ENCODE measurements around the gene ZFP42.

DNA sequence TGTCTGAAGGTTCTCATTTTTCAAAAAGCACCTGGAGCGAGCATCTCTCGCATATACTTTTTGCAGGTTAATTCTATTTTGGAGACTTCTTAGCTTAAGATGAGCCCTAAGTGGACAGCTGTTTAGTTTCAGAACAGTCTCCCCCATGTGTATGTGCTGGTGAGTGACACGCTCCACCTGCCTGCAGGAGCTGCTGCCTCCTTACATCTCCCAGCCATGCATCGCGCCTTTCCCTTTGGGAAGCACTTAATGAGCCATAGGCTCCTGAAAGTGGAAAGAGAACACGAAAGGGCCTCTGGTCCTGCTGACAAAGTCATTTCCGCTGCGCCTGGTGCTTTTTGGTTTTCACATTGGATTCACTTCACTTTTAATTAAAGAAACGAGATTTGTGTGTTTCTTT is 57.7 kb downstream of the ZFP42 start:
- TF ChIP-seq, protein P1, sequence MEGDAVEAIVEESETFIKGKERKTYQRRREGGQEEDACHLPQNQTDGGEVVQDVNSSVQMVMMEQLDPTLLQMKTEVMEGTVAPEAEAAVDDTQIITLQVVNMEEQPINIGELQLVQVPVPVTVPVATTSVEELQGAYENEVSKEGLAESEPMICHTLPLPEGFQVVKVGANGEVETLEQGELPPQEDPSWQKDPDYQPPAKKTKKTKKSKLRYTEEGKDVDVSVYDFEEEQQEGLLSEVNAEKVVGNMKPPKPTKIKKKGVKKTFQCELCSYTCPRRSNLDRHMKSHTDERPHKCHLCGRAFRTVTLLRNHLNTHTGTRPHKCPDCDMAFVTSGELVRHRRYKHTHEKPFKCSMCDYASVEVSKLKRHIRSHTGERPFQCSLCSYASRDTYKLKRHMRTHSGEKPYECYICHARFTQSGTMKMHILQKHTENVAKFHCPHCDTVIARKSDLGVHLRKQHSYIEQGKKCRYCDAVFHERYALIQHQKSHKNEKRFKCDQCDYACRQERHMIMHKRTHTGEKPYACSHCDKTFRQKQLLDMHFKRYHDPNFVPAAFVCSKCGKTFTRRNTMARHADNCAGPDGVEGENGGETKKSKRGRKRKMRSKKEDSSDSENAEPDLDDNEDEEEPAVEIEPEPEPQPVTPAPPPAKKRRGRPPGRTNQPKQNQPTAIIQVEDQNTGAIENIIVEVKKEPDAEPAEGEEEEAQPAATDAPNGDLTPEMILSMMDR (IDR thresholded peaks at IDR 0.05): no peak
- no peak for TF ChIP-seq POLR2A (IDR thresholded peaks at IDR 0.05; ENCODE audit: low read depth)
- TF ChIP-seq POLR2AphosphoS5 (IDR thresholded peaks at IDR 0.05): no peak
